HTERT RPE-1 (cell line): ENCODE results near the gene ZNF292.
"Not testable (repeated sequence)": the region's sequence is repeated elsewhere in the genome, so short reads cannot be mapped to it uniquely, and the experiment has no call there.

Experiments
- in situ Hi-C: fragments of 300-500 bp; cut with MboI; formaldehyde crosslinking; loops from 4 replicates; pipeline ENCODE4 v1.14.3; 2020; ENCODE audit warnings: low sequenced_read_pairs

The ZNF292 gene

GRCh38 chr6:87209812-87210211, 54.4 kb downstream of the ZNF292 start:
- in situ Hi-C loops: no loop called here

GRCh38 chr6:87210979-87211378, 55.6 kb downstream of the ZNF292 start:
- in situ Hi-C loops: no loop called here

DNA sequence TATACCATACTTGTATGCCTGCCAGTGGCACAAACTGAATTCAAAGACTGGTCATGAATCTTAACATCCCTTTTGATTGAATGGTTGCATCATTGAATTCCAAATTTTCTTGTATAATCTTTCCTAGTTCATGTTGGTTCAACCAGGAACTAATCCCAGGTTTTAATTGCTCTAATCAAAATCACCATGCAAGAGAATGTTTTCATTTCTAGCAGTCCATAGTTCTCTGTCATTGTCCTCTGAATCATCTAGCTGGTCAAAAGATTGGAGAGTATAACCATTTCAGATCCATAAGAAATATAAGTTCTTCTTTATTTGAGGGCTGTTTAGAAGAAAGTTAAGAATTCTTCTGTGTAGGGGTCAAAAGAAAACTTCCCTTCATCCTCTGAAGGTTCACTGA, 57.2 kb downstream of the ZNF292 start:
- in situ Hi-C loops: no loop called here

- in situ Hi-C loops: no loop called here
Measured at GRCh38 chr6:87213364-87213763, 58.0 kb downstream of the ZNF292 start.

DNA sequence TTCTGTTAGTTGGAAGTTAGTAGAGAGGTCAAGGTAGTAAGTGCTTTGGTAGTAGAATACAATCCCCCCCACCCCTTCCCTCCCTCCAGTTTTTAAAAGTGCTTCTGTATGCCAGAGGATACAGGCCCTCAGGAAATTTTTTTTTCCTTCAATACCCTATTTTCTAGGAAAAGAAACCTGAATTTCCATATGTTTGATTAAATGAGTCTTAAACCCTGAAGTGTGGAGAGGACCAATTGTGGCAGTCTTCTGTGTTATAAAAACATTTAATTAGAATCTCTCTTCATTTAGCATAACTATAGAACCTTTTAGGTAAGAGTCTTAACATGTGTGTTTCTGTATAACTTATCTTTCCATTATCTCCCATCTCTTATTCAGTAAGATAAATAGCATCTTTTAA, 59.5 kb downstream of the ZNF292 start:
- in situ Hi-C loops: no loop called here

GRCh38 chr6:87220997-87221396, 65.6 kb downstream of the ZNF292 start:
- in situ Hi-C loops: no loop called here

DNA sequence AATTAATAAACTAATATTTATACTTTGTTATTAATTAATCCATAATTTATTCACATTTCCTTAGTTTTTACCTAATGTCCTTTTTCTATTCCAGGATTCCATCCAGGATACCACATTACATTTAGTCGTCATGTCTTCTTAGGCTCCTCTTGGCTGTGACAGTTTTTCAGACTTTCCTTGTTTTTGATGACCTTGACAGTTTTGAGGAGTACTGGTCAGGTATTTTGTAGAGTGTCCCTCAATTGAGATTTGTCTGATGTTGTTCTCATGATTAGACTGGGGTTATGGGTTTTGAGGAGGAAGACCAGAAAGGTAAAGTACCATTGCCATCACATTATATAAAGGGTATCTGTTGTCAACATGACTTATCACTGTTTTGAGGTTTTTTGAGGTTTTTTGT, 67.3 kb downstream of the ZNF292 start:
- in situ Hi-C loops: no loop called here

DNA sequence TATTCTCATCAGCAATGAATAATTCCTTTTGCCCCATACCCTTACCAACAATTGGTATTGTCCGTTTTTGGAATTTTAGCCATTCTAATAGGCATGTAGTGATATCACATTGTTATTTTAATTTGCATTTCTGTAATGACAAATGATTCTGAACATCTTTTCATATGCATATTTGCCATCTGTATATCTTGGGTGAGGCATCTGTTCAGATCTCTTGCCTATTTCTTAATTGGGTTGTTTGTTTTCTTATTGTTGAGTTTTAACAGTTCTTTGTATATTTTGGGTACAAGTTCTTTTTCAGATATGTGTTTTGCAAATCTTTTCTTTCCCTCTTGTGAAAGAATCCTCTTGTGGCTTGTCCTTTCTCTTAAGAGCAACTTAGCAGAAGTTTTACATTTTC, 69.6 kb downstream of the ZNF292 start:
- in situ Hi-C loops: no loop called here

DNA sequence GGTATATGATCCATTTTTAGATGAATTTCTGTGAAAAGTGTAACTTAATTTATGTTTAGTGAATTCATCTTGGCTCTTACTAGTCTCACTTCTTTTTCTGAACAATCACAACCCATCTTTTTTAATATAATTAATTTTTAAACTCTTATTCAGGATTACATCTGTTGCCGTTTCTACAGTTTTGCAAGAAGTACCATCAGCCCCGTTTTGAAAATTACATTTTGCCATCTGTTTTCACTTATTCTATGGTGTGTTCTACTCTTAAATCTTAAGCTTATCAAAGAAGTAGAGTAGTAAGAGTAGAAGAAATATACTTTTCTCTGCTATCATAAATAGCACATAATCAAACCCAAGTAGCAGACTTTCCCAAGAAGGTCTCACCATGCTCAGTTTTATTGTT, 70.1 kb downstream of the ZNF292 start:
- in situ Hi-C loops: no loop called here

GRCh38 chr6:87225937-87226336, 70.6 kb downstream of the ZNF292 start:
- in situ Hi-C loops: no loop called here

- in situ Hi-C loops: no loop called here
Measured at GRCh38 chr6:87230801-87231200, 75.4 kb downstream of the ZNF292 start.

DNA sequence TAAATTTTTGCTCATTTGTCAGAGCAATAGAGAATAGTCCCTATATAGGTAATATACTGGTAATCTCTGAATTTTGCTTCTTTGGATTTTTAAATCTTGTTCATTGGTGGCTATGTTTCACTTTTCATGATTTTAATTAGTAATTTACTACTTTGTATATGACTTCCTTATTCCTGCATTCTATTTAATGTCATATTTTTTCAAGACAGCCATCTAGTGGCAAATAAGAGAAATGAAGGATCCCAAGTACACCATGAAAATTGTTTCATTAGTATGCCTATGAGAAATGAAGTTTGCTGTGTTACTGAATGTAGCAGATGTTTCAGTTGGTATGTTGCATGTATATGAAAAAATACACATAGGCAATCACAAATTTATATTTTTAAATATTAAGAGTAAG, 82.4 kb downstream of the ZNF292 start:
- in situ Hi-C loops: no loop called here

DNA sequence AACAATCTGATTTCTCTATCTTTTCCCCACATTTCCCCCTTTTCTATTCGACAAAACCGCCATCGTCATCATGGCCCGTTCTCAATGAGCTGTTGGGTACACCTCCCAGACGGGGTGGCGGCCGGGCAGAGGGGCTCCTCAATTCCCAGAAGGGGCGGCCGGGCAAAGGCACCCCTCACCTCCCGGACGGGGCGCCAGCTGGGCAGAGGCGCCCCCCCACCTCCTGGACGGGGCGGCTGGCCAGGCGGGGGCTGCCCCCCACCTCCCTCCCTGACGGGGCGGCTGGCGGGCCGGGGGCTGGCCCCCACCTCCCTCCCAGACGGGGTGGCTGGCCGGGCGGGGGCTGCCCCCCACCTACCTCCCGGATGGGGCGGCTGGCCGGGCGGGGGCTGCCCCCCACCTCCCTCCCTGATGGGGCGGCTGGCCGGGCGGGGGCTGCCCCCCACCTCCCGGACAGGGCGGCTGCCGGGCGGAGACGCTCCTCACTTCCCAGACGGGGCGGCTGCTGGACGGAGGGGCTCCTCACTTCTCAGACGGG, 83.8 kb downstream of the ZNF292 start:
- in situ Hi-C loops: not testable (repeated sequence)

- in situ Hi-C loops: no loop called here
Measured at GRCh38 chr6:87241304-87241703, 85.9 kb downstream of the ZNF292 start.

DNA sequence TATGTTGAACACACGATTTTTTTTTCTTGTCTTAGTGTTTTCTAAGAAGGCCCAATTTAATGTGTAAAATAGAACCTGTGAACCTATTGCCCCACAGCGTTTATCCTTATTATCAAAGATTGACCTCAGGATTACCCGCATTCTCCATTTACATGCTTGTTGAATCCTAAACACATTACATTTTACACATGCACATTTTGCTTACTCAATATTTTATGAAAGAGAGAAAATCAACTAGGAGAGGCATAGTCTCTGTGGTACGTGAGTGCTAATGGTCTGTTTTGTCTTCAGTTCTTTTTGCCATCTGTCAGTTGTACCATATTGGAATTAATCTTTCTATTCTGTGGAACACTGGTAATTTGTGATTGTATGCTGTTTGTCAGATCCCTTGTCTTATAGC, 86.9 kb downstream of the ZNF292 start:
- in situ Hi-C loops: no loop called here

DNA sequence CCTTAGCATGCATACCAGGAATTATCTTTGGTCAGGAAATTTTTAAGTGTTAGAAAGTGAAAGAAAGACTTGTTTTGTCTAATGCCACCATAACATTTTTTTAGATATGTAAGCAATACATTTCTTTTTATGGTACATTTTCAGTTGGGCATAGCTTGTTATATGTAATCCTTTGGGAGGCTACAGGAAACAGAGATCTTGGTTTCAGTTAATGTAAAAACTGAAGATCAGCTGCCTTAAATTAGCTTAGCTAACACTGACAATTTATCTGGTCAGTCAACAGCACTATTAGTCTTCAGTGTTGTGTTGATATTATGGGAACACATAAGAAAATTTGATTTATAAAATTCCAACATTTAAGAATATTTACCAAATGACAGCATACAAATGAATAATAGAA, 88.4 kb downstream of the ZNF292 start:
- in situ Hi-C loops: no loop called here

DNA sequence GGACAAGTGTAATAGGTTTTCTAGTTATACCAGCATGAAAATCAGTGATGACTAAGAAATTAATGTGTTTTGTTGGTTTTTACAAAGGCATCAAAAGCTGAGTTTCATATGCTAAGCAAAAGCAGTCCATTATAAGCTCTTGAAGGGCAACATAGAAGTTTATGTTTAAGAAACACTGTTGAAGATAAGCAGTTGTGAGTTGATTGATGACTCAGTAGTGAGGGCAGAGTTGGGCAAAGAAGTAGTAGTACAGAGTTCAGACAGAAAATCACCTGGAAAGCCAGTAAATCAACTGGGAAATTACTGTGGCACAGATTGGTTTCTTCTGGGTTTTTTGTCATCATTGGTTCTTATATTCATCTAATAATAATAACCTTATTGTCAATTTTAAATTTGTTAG, 89.0 kb downstream of the ZNF292 start:
- in situ Hi-C loops: no loop called here

- in situ Hi-C loops: no loop called here
Measured at GRCh38 chr6:87250019-87250418, 94.7 kb downstream of the ZNF292 start.

DNA sequence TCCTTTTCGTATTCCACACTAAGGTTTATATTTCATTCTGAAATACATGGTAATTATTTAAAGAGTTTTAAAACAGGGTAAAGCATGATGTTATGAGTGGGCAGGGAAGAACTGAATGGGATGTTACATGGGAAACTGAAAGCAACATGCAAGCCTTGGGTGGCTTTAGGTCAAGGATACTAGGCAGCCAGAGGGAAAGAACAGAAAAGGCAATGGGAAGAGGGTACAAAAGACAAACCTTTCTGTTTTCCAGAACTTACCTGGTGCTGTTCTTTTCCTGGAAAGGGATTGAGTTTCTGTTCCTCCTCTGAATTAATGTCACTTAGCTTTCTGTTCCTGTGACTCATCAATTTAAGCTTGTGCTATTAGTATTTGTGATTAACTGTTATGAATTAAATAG, 95.9 kb downstream of the ZNF292 start:
- in situ Hi-C loops: no loop called here

GRCh38 chr6:87251725-87252124, 96.4 kb downstream of the ZNF292 start:
- in situ Hi-C loops: no loop called here

GRCh38 chr6:87257046-87257445, 101.7 kb downstream of the ZNF292 start:
- in situ Hi-C loops: no loop called here

- in situ Hi-C loops: no loop called here
Measured at GRCh38 chr6:87257565-87257964, 102.2 kb downstream of the ZNF292 start.

DNA sequence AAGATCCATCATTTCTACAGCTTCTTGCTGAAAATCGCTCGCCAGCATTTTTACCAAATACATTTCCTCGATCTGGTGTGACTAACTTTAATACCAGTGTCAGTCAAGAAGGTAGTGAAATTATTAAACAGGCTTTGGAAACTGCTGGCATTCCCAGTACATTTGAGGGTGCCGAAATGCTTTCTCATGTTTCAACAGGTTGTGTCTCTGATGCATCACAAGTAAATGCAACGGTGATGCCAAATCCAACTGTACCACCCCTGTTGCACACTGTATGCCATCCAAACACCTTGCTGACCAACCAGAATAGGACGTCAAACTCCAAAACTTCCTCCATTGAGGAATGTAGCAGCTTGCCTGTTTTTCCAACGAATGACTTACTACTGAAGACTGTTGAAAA, 102.6 kb downstream of the ZNF292 start:
- in situ Hi-C loops: no loop called here

DNA sequence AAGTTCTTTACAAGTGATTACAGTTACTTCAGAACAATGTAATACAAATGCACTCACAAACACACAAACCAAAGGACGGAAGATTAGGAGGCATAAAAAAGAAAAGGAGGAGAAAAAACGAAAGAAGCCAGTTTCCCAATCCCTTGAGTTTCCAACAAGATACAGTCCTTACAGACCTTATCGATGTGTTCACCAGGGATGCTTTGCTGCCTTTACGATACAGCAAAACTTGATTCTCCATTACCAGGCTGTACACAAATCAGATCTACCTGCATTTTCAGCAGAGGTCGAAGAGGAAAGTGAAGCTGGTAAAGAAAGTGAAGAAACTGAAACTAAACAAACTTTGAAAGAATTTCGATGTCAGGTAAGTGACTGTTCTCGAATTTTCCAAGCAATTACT, 104.4 kb downstream of the ZNF292 start:
- in situ Hi-C loops: no loop called here
